K562 (cell line): ENCODE data around the gene CACNA1A.

Experiments
- BDP1 ChIP-seq: IDR thresholded peaks from 3 replicates; pipeline ENCODE4 v1.6.1; 2011; ENCODE audit not compliant: insufficient read length, insufficient read depth
- CAMTA2 ChIP-seq: fragments of 250-450 bp; sonication (Bioruptor Pico); conservative IDR thresholded peaks from 2 replicates; pipeline ENCODE4 v1.5.1; 2022
- CREB1 ChIP-seq, 2 experiments: sonication (generic) in 1 of 2; formaldehyde crosslinking in 1 of 2; IDR thresholded peaks; 2 replicates each; pipeline versions ENCODE4 v1.6.1 to v1.8.0; 2012 to 2022; ENCODE audit warnings: inconsistent platforms in 1 of 2, mild to moderate bottlenecking in 1 of 2, missing genetic modification reagents in 1 of 2, moderate library complexity in 1 of 2
- CREM ChIP-seq: IDR thresholded peaks from 2 replicates; pipeline ENCODE4 v1.6.1; 2014; ENCODE audit warnings: antibody characterized with exemption, low read depth
- EHMT2 ChIP-seq: fragments of 450-650 bp; IDR thresholded peaks from 2 replicates; pipeline ENCODE4 v1.6.1; 2018; ENCODE audit warnings: antibody characterized with exemption
- ERF ChIP-seq: fragments of 450-650 bp; formaldehyde crosslinking; IDR thresholded peaks from 2 replicates; pipeline ENCODE4 v1.4.0; 2020; ENCODE audit warnings: mild to moderate bottlenecking, mixed read lengths
- MXI1 ChIP-seq: IDR thresholded peaks from 2 replicates; pipeline ENCODE4 v1.6.1; 2011; ENCODE audit warnings: low read depth, mild to moderate bottlenecking, improper control_type of control experiment, low read length
- RFX5 ChIP-seq: IDR thresholded peaks from 2 replicates; pipeline ENCODE4 v1.6.1; 2011; ENCODE audit warnings: low read depth, mild to moderate bottlenecking, improper control_type of control experiment, low read length
- TF ChIP-seq, protein P1 (sequence below): fragments of 450-650 bp; formaldehyde crosslinking; IDR thresholded peaks from 2 replicates; pipeline ENCODE4 v1.4.0; 2020; ENCODE audit warnings: mild to moderate bottlenecking, mixed read lengths
- TF ChIP-seq, protein P2 (sequence below), 2 experiments: fragments of 450-650 bp; formaldehyde crosslinking in 1 of 2; IDR thresholded peaks; 2 replicates each; pipeline versions ENCODE4 v1.4.0 to v1.6.1; 2014 to 2020; ENCODE audit warnings: mild to moderate bottlenecking in 2 of 2, borderline replicate concordance in 1 of 2, low read depth in 1 of 2
- TF ChIP-seq, protein P3 (sequence below), 3 experiments: IDR thresholded peaks in 2 of 3; conservative IDR thresholded peaks in 1 of 3; 2 replicates each; pipeline ENCODE4 v1.5.1; 2011 to 2012; ENCODE audit warnings: low read length in 3 of 3, mild to moderate bottlenecking in 3 of 3, control low read depth in 2 of 3, improper control_type of control experiment in 1 of 3, inconsistent platforms in 1 of 3, low read depth in 1 of 3, mixed read lengths in 1 of 3, moderate library complexity in 1 of 3; ENCODE audit not compliant: insufficient read depth in 2 of 3

- TF ChIP-seq EHMT2 (no peak), CREM (no peak), BDP1 (no peak), ERF (no peak), CREB1 (IDR thresholded peaks at IDR 0.05) (no peak), CREB1 (CRISPR knock-in tag; IDR thresholded peaks at IDR 0.05) (no peak), MXI1 (no peak), RFX5 (no peak), CAMTA2 (CRISPR knock-in tag) (no peak)
- TF ChIP-seq, protein P1, sequence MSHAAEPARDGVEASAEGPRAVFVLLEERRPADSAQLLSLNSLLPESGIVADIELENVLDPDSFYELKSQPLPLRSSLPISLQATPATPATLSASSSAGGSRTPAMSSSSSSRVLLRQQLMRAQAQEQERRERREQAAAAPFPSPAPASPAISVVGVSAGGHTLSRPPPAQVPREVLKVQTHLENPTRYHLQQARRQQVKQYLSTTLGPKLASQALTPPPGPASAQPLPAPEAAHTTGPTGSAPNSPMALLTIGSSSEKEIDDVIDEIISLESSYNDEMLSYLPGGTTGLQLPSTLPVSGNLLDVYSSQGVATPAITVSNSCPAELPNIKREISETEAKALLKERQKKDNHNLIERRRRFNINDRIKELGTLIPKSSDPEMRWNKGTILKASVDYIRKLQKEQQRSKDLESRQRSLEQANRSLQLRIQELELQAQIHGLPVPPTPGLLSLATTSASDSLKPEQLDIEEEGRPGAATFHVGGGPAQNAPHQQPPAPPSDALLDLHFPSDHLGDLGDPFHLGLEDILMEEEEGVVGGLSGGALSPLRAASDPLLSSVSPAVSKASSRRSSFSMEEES (CRISPR knock-in tag): no peak
- TF ChIP-seq, protein P2, sequence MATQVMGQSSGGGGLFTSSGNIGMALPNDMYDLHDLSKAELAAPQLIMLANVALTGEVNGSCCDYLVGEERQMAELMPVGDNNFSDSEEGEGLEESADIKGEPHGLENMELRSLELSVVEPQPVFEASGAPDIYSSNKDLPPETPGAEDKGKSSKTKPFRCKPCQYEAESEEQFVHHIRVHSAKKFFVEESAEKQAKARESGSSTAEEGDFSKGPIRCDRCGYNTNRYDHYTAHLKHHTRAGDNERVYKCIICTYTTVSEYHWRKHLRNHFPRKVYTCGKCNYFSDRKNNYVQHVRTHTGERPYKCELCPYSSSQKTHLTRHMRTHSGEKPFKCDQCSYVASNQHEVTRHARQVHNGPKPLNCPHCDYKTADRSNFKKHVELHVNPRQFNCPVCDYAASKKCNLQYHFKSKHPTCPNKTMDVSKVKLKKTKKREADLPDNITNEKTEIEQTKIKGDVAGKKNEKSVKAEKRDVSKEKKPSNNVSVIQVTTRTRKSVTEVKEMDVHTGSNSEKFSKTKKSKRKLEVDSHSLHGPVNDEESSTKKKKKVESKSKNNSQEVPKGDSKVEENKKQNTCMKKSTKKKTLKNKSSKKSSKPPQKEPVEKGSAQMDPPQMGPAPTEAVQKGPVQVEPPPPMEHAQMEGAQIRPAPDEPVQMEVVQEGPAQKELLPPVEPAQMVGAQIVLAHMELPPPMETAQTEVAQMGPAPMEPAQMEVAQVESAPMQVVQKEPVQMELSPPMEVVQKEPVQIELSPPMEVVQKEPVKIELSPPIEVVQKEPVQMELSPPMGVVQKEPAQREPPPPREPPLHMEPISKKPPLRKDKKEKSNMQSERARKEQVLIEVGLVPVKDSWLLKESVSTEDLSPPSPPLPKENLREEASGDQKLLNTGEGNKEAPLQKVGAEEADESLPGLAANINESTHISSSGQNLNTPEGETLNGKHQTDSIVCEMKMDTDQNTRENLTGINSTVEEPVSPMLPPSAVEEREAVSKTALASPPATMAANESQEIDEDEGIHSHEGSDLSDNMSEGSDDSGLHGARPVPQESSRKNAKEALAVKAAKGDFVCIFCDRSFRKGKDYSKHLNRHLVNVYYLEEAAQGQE (IDR thresholded peaks at IDR 0.05; ENCODE audit: borderline replicate concordance): no peak
- TF ChIP-seq, protein P2 (CRISPR knock-in tag; IDR thresholded peaks at IDR 0.05; ENCODE audit: low read depth): no peak
- TF ChIP-seq, protein P3, sequence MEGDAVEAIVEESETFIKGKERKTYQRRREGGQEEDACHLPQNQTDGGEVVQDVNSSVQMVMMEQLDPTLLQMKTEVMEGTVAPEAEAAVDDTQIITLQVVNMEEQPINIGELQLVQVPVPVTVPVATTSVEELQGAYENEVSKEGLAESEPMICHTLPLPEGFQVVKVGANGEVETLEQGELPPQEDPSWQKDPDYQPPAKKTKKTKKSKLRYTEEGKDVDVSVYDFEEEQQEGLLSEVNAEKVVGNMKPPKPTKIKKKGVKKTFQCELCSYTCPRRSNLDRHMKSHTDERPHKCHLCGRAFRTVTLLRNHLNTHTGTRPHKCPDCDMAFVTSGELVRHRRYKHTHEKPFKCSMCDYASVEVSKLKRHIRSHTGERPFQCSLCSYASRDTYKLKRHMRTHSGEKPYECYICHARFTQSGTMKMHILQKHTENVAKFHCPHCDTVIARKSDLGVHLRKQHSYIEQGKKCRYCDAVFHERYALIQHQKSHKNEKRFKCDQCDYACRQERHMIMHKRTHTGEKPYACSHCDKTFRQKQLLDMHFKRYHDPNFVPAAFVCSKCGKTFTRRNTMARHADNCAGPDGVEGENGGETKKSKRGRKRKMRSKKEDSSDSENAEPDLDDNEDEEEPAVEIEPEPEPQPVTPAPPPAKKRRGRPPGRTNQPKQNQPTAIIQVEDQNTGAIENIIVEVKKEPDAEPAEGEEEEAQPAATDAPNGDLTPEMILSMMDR (IDR thresholded peaks at IDR 0.05 in 2 of 3, conservative IDR thresholded peaks at IDR 0.05 in 1 of 3; ENCODE audit: insufficient read depth in 2 of 3, low read depth in 1 of 3, low read length in 3 of 3): no peak
Measured at GRCh38 chr19:13363245-13363644, 143.0 kb downstream of the CACNA1A start.
